Activated naive CD4-positive, alpha-beta T cell treated with Interleukin-2 at 50 U/mL for 16 hours (primary cell): ENCODE measurements around the gene SPATS1.

ENCODE experiments used
- DNase-seq: peaks from one replicate; pipeline ENCODE4 v3.0.0-alpha.2; 2020

Gene SPATS1

GRCh38 chr6:44342489-44342888, at the start of gene SPATS1:
Gene SPATS1 (plus strand): TSS chr6:44342650. CDS start chr6:44343096, 446 bp downstream.
- DNase-seq = no peak

GRCh38 chr6:44292661-44293365, 49.6 kb upstream of the SPATS1 start:
- no peak for DNase-seq

GRCh38 chr6:44294832-44295791, 47.3 kb upstream of the SPATS1 start:
- no peak for DNase-seq

- peak; percentile 44 for DNase-seq
Observed at GRCh38 chr6:44297063-44298038, 45.1 kb upstream of the SPATS1 start.

- DNase-seq = no peak
Observed at GRCh38 chr6:44298055-44298803, 44.2 kb upstream of the SPATS1 start.

GRCh38 chr6:44298864-44299263, 43.6 kb upstream of the SPATS1 start:
- no peak for DNase-seq

GRCh38 chr6:44300292-44300823, 42.1 kb upstream of the SPATS1 start:
- DNase-seq = no peak

- no peak for DNase-seq
Observed at GRCh38 chr6:44301106-44301505, 41.3 kb upstream of the SPATS1 start.

- no peak for DNase-seq
Observed at GRCh38 chr6:44301782-44302564, 40.5 kb upstream of the SPATS1 start.

- DNase-seq = no peak
Observed at GRCh38 chr6:44302856-44303255, 39.6 kb upstream of the SPATS1 start.

- no peak for DNase-seq
Observed at GRCh38 chr6:44303842-44304241, 38.6 kb upstream of the SPATS1 start.

- DNase-seq = peak; percentile 40
Observed at GRCh38 chr6:44304282-44305199, 37.9 kb upstream of the SPATS1 start.

GRCh38 chr6:44305200-44305725, 37.2 kb upstream of the SPATS1 start:
- DNase-seq = no peak

GRCh38 chr6:44306710-44307109, 35.7 kb upstream of the SPATS1 start:
- DNase-seq = no peak

GRCh38 chr6:44307217-44307616, 35.2 kb upstream of the SPATS1 start:
- DNase-seq = no peak

- no peak for DNase-seq
Observed at GRCh38 chr6:44309092-44309491, 33.4 kb upstream of the SPATS1 start.

GRCh38 chr6:44309631-44310030, 32.8 kb upstream of the SPATS1 start:
- no peak for DNase-seq

GRCh38 chr6:44310241-44310640, 32.2 kb upstream of the SPATS1 start:
- DNase-seq = no peak

- DNase-seq = no peak
Observed at GRCh38 chr6:44311304-44311703, 31.1 kb upstream of the SPATS1 start.
